ENCODE results near the gene MEG3. TPM values are rescaled to one million over a fixed set of nuclear protein-coding genes. Genes with fewer than 3 reads are reported as not detected.
"Not testable (repeated sequence)": the region's sequence is repeated elsewhere in the genome, so short reads cannot be mapped to it uniquely, and the experiment has no call there.

Gene MEG3
- total RNA-seq, 1 experiment from 2014 or later, result 37.3 TPM

DNA sequence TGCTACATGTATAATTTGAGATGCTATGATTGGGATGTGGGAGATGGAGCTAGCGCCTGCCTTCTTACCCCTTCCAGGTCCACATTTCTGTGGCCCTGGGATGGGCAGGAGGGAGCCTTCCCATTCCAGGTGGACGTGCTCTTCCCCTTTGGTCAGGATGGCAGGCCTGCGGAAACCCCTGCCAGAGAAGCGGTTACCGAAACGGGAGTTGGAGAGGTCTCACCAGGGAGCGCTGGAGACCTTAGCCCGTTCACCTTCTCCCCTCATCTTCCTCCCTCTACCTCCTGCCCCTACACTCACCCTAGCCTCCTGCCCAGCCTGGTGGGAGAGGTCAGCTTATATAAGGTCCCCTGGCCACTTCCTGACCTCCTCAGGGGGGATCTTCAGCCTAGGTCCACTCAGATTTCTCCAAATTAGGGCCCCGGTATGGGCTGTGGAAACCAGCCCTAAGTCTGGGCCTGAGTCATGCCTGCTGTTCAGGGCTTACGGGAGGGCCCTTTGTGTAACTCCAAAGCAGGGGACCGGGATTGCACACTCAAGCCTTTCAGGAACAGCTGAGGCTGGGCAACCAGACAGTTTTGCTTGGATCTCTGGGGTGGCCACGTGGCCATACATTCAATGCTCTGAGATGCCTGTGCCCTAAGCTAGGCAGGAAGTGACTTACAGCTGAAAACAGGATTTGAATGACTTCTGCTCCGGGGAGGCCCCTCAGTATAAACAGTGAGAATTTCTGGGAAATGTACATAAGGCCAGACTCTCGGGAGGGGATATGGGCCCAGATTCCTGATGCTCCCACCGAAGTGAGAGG, 10.2 kb upstream of the MEG3 start:
- DNase-seq (ENCODE audit: low read depth in 1 of 2, low spot score in 2 of 2), result peak; percentile 71 to 80
- Histone ChIP-seq H3K27me3 (replicated peaks) (no peaks in the 10 kb centered on the region), H3K4me1 (replicated peaks) (peaks cover 19% of the 10 kb centered on the region), H3K4me3 (no peak overlapping the region), H3K36me3 (no peaks in the 10 kb centered on the region), H3K27ac (peak overlapping the region; percentile 77), H3K9me3 (replicated peaks) (peaks cover 5% of the 10 kb centered on the region; the same call in 1 of the 2 replicates)

DNA sequence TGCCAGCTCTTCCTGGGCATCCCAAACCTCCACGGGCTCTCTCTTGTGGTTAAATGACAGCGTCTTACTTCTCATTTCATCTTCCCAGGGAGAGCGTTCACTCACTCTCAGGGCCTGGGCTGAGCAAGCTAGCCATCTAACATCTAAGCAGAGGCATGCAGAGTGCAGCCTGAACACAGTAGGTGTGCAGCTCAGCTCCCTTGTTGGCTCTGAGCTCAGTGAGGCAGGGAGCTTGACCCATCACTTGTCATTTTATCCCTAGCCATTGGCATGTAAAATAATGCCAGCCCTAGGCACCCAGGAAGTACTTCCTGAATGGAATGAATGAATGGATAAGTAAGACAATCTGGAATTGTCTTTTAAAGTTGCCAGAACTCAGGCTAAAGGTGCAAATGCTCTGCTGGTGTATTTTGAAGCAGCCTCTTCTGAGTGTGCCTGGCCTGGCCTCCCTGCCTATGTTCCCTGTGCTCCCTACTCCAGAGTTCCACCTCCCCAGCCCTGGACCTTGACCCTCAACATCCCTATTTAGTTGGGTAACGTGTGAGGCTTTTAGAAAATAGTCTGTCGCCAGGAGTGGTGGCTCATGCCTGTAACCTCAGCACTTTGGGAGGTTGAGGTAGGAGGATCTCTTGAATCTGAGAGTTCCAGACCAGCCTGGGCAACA, 9.5 kb upstream of the MEG3 start:
- DNase-seq (ENCODE audit: low read depth in 1 of 2, low spot score in 2 of 2), result no peak
- no peak overlapping the region for H3K4me3 ChIP-seq
- H3K4me1 ChIP-seq (replicated peaks), result peaks cover 19% of the 10 kb centered on the region
- H3K27ac ChIP-seq, result peak overlapping the region; percentile 77
- no peaks in the 10 kb centered on the region for H3K9me3 ChIP-seq (replicated peaks)
- no peaks in the 10 kb centered on the region for H3K27me3 ChIP-seq (replicated peaks)
- H3K36me3 ChIP-seq, result no peaks in the 10 kb centered on the region

DNA sequence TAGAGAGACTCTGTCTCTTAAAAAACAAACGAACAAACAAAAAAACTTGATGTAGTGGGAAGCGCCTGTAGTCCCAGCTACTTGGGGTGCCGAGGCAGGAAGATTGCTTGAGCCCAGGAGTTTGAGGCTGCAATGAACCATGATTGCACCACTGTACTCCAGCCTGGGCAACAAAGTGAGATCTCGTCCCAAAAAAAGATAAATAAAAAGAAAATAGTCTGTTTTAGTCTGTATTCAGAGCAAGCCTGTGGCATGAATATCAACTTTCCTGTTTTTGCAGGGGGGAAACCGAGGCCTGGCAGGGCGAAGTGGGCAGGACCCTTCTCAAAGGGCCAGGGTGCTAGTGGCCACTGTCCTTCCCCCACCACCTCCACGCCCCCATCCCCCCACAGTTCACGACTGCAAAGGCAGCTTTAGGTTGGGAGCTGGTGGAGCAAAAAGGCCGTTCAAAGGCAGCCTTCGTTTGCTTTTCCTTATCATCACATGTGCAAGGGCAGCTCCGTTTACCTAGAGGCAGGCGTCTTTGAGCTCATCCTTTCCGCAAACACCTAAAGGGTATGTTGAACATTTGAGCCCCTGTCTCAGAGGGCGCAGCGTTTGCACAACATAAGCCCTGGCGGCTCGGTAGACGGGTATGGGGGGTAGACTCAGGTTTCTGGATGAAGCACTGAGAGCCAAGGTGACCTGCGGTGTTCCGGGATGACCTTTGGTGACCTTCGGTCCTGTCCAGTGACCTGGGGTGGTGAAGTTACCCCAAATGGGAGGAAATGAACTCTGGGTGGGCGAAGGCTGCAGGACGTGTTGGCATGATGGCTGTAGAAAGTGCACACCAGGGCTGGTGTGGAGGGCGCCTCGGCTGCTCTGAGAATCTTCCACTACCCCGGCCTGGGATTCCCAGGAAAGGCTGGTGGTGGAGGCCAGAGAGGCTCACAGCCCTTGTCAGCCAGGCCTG, 8.7 kb upstream of the MEG3 start:
- H3K27me3 ChIP-seq (replicated peaks), result no peaks in the 10 kb centered on the region
- H3K36me3 ChIP-seq, result no peaks in the 10 kb centered on the region
- H3K4me1 ChIP-seq (replicated peaks), result peaks cover 19% of the 10 kb centered on the region
- no peaks in the 10 kb centered on the region for H3K9me3 ChIP-seq (replicated peaks)
- H3K27ac ChIP-seq, result no peak overlapping the region
- DNase-seq (ENCODE audit: low read depth in 1 of 2, low spot score in 2 of 2), result no peak
- H3K4me3 ChIP-seq, result no peak overlapping the region

DNA sequence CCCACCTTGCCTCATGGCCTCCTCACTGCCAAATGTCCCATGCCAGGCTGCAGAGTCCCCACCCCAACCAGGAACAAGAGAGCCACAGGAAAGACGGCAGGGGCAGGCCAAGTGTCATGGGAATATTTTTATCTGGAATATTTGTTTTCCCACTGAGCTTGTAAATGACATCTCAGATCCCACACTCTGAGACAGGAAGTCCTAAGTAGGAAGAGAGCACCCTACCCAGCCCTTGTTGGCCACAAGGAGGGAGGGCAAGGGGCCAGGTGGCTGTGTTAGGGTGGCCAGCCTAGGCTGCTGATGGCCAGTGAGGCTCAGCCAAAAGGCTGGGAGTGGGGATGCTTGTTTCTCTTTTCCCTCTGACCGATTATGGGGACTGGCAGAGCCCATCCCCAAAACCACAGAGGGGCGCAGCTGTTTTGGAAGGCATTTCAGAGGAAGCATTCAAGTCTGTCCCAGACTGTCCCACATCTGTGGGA, 7.7 kb upstream of the MEG3 start:
- H3K9me3 ChIP-seq (replicated peaks), result no peaks in the 10 kb centered on the region
- H3K36me3 ChIP-seq, result no peaks in the 10 kb centered on the region
- H3K4me3 ChIP-seq, result no peak overlapping the region
- H3K27me3 ChIP-seq (replicated peaks), result no peaks in the 10 kb centered on the region
- DNase-seq (ENCODE audit: low read depth in 1 of 2, low spot score in 2 of 2), result no peak
- H3K4me1 ChIP-seq (replicated peaks), result peaks cover 19% of the 10 kb centered on the region
- no peak overlapping the region for H3K27ac ChIP-seq

DNA sequence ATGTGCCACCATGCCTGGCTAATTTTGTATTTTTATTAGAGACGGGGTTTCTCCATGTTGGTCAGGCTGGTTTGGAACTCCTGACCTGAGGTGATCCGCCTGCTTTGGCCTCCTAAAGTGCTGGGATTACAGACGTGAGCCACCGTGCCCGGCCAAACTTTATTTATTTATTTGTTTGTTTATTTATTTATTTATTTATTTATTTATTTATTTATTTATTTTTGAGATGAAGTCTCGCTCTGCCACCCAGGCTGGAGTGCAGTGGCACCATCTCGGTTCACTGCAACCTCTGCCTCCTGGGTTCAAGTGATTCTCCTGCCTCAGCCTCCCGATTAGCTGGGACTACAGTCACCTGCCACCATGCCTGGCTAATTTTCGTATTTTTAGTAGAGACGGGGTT, 7.0 kb upstream of the MEG3 start:
- H3K27ac ChIP-seq; H3K4me3 ChIP-seq; H3K36me3 ChIP-seq; H3K9me3 ChIP-seq (replicated peaks); DNase-seq (ENCODE audit: low read depth in 1 of 2, low spot score in 2 of 2); H3K27me3 ChIP-seq (replicated peaks): not testable (repeated sequence)
- H3K4me1 ChIP-seq (replicated peaks), result peaks cover 23% of the 10 kb centered on the region

DNA sequence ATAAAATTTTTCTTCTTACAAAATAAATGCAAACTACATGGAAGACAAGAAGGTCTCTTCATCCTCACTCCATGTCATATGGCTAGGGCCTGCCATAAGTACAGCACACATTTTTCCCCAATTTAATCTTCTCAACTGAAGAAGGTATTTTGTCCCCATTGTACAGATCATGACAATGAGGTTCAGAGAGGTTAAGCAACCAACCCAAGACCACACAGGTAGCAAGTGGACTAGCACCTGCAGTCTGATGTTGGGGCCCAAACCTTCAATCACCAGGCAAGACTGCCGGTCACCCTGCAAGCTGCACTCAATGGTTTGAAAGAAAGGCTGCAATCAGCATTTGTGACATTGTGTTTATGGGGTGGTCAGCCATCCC, 6.5 kb upstream of the MEG3 start:
- Histone ChIP-seq H3K9me3 (replicated peaks) (no peaks in the 10 kb centered on the region), H3K4me3 (no peak overlapping the region), H3K36me3 (no peaks in the 10 kb centered on the region), H3K27me3 (replicated peaks) (no peaks in the 10 kb centered on the region), H3K4me1 (replicated peaks) (peaks cover 23% of the 10 kb centered on the region), H3K27ac (no peak overlapping the region)
- no peak for DNase-seq (ENCODE audit: low read depth in 1 of 2, low spot score in 2 of 2)

DNA sequence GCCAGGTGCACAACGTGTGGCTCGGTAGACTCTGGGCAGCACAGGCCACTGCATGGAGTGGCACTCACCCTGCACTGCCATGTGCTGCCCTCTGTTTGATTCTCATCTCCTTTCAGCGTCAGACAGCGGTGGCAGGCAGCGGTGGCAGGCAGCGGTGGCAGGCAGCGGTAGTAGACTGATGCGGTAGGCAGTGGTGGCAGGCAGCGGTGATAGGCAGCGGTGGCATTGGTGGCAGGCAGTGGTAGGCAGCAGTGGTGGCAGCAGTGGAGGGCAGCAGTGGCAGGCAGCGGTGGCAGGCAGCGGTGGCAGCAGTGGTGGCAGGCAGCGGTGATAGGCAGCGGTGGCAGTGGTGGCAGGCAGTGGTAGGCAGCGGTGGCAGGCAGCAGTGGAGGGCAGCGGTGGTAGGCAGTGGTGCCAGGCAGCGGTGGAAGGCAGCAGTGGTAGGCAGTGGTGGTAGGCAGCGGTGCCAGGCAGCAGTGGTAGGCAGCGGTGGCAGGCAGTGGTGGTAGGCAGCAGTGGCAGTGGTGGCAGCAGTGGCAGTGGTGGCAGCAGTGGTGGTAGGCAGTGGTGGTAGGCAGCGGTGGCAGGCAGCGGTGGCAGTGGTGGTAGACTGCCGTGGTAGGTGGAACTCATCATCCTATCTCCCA, 6.0 kb upstream of the MEG3 start:
- Histone ChIP-seq H3K27me3 (replicated peaks) (no peaks in the 10 kb centered on the region), H3K36me3 (no peaks in the 10 kb centered on the region), H3K9me3 (replicated peaks) (no peaks in the 10 kb centered on the region), H3K4me3 (no peak overlapping the region), H3K4me1 (replicated peaks) (peaks cover 23% of the 10 kb centered on the region), H3K27ac (no peak overlapping the region)
- no peak for DNase-seq (ENCODE audit: low read depth in 1 of 2, low spot score in 2 of 2)

DNA sequence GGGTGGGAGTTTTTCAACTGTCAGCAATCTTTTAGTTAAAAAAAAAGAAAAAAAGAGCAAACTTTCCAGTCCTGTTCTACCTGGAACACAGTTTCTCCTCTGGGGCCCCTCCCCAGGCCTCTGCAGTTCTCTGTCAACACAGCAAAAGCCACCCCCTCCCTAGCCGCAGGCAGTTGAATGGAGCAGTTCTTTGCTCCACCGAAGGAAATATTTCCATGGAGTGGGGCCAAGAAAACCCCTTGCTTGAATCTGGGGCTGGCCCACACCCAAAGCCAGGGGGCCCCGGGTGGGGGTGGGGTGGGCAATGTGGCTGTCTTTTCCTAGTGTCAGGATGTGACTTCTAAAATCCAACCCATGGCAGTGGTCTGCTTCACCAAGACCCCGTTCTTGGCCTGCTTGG, 5.0 kb upstream of the MEG3 start:
- no peak overlapping the region for H3K27ac ChIP-seq
- H3K27me3 ChIP-seq (replicated peaks), result no peaks in the 10 kb centered on the region
- no peaks in the 10 kb centered on the region for H3K36me3 ChIP-seq
- no peak overlapping the region for H3K4me3 ChIP-seq
- H3K4me1 ChIP-seq (replicated peaks), result peaks cover 12% of the 10 kb centered on the region
- H3K9me3 ChIP-seq (replicated peaks), result no peaks in the 10 kb centered on the region
- no peak for DNase-seq (ENCODE audit: low read depth in 1 of 2, low spot score in 2 of 2)

DNA sequence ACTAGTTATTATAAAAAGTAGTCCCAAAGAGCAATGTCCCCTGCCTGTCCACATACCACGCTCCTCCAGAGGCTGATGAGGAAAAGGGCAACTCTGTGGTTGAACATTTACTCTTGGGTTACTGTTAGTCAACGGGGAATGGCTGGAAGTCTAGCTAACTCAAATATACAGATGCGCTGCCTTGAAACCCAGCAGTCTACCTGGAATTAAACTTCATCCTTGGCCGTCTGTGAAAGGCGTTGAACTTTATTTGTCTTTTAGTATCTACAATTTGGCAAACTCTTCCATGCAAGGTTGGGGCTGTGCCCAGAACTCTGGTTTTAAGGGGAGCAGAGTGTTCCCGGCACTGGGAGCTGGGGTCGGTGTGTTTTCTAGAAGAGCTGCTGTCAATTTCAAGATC, 3.9 kb upstream of the MEG3 start:
- no peaks in the 10 kb centered on the region for H3K9me3 ChIP-seq (replicated peaks)
- no peak for DNase-seq (ENCODE audit: low read depth in 1 of 2, low spot score in 2 of 2)
- no peaks in the 10 kb centered on the region for H3K27me3 ChIP-seq (replicated peaks)
- no peaks in the 10 kb centered on the region for H3K36me3 ChIP-seq
- H3K27ac ChIP-seq, result no peak overlapping the region
- H3K4me3 ChIP-seq, result no peak overlapping the region
- peaks cover 3% of the 10 kb centered on the region; the same call in 1 of the 2 replicates for H3K4me1 ChIP-seq (replicated peaks)

DNA sequence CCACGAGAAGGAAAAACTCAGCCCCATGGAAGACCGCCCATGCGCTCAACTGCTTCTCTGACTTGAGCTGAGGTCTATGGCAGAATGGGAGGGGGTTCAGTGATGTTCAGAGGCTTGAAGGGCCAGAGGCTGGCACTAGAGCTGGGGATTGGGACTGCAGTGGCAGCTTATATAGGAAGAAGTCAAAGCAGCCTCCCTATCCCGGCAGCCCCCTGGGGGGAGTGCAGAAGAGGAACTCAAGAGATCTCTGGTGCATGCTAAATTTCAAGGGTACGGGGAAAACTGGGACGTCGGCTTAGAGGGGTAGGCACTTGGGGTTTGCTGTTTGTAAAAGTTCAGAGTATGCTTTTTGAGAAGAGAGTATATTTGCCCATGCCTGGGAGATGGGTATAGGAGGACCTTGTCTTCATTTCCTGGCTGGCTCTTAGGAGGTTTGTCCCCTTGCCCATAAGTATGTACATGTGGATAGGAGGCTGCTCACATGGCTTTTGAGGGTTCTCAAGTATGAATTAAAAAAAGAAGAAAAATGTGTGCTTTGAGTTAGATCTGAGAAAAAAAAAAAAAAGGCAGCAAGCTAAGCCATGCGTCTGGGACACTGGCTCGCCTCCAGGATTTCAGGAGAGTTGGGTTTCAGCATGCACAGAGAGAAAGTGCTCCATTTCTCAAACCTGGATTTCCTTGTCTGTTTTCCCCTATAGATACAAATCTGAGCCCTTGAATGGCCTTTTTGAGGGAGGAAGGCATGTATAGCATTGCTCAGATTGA, 3.2 kb upstream of the MEG3 start:
- no peaks in the 10 kb centered on the region for H3K27me3 ChIP-seq (replicated peaks)
- H3K4me3 ChIP-seq, result no peak overlapping the region
- H3K36me3 ChIP-seq, result peaks cover 3% of the 10 kb centered on the region; the same call in 1 of the 2 replicates
- H3K4me1 ChIP-seq (replicated peaks), result peaks cover 6% of the 10 kb centered on the region; the same call in 1 of the 2 replicates
- no peak for DNase-seq (ENCODE audit: low read depth in 1 of 2, low spot score in 2 of 2)
- no peaks in the 10 kb centered on the region for H3K9me3 ChIP-seq (replicated peaks)
- H3K27ac ChIP-seq, result no peak overlapping the region

DNA sequence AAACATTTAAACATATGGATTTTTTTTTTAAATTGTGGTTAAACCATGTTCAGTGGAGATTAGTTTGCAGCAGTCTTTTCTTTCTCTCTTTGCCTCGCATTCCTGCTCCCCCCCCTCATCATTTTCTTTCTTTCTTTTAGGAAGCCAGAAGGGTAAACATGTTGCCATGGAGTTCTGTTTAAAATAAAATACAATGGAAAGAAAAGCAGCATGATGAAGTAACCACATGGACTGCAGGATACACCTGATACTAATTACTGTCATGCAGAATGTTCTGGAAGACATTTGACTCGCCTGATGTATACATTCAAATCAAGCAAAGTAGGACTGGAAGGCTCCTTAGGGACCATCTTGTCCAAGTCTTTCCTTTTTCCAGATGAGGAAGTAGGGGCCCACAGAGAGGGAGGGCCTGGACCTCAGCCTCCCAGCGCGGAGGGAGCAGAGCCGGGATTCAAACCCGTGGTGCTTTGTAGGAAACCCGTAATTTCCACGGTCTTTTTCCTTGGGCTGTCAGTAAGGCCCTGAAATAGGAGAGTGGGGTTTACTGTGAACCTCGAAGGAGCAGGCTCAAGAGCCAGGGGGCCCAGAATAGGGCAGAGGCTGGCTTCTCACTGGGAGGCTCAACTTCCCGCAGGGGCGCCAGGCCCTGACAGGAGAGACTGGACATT, 2.4 kb upstream of the MEG3 start:
- Histone ChIP-seq H3K4me3 (no peak overlapping the region), H3K9me3 (replicated peaks) (no peaks in the 10 kb centered on the region), H3K27ac (no peak overlapping the region), H3K36me3 (peaks cover 5% of the 10 kb centered on the region; the same call in 1 of the 2 replicates), H3K27me3 (replicated peaks) (no peaks in the 10 kb centered on the region), H3K4me1 (replicated peaks) (peaks cover 7% of the 10 kb centered on the region; the same call in 1 of the 2 replicates)
- DNase-seq (ENCODE audit: low read depth in 1 of 2, low spot score in 2 of 2), result no peak

DNA sequence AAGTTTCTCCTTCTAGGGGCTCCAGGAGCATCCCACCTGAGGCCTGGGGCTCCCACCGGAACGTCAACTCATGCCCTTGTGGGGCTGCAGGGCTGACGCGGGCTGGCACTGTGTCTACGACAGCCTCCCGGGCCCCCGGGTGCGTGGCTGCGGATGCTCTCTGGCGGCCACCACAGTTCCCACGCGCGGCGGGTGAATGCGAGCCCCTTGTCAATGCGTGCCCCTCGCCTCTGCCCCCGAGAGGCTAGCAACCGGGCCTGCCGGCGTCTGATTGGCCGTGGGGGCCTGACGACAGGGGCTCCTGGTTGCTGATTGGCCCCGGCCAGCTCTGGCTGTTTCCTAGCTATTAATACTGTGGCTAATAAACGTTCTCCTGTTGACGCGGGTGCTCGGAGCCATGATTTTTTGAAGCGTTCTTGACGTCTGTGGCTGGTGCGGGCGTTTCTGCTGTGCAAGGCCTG, 1.8 kb upstream of the MEG3 start:
- Histone ChIP-seq H3K4me1 (replicated peaks) (peaks cover 7% of the 10 kb centered on the region; the same call in 1 of the 2 replicates), H3K9me3 (replicated peaks) (no peaks in the 10 kb centered on the region), H3K36me3 (peaks cover 10% of the 10 kb centered on the region), H3K4me3 (no peak overlapping the region), H3K27ac (no peak overlapping the region), H3K27me3 (replicated peaks) (no peaks in the 10 kb centered on the region)
- no peak for DNase-seq (ENCODE audit: low read depth in 1 of 2, low spot score in 2 of 2)

Data from SJSA1 (cell line).